ENCODE results near the gene DCC.
"Not testable (repeated sequence)": the region's sequence is repeated elsewhere in the genome, so short reads cannot be mapped to it uniquely, and the experiment has no call there.

DCC gene

GRCh38 chr18:52349498-52349897, 9.5 kb downstream of the DCC start:
- no peak for DNase-seq

- no peak for DNase-seq
These were observed 12.9 kb downstream of the DCC start for GRCh38 chr18:52352920-52353319.

- no peak for DNase-seq
These were observed 13.6 kb downstream of the DCC start for GRCh38 chr18:52353589-52353988.

- DNase-seq, result no peak
These were observed 23.9 kb downstream of the DCC start for GRCh38 chr18:52363861-52364260.

GRCh38 chr18:52366851-52367250, 26.9 kb downstream of the DCC start:
- DNase-seq, result not testable (repeated sequence)

GRCh38 chr18:52367953-52368742, 28.2 kb downstream of the DCC start:
- DNase-seq, result no peak

- DNase-seq, result no peak
These were observed 30.8 kb downstream of the DCC start for GRCh38 chr18:52370841-52371240.

- DNase-seq, result no peak
These were observed 36.1 kb downstream of the DCC start for GRCh38 chr18:52376104-52376503.

GRCh38 chr18:52377094-52377493, 37.1 kb downstream of the DCC start:
- DNase-seq, result no peak

GRCh38 chr18:52386306-52386705, 46.3 kb downstream of the DCC start:
- no peak for DNase-seq

GRCh38 chr18:52387175-52387574, 47.2 kb downstream of the DCC start:
- DNase-seq, result no peak

GRCh38 chr18:52391810-52392559, 52.0 kb downstream of the DCC start:
- DNase-seq, result no peak

GRCh38 chr18:52394602-52395001, 54.6 kb downstream of the DCC start:
- no peak for DNase-seq

GRCh38 chr18:52395146-52395852, 55.3 kb downstream of the DCC start:
- no peak for DNase-seq

- DNase-seq, result no peak
These were observed 61.2 kb downstream of the DCC start for GRCh38 chr18:52401236-52401635.

GRCh38 chr18:52402814-52403213, 62.8 kb downstream of the DCC start:
- no peak for DNase-seq

GRCh38 chr18:52403291-52404021, 63.5 kb downstream of the DCC start:
- DNase-seq, result no peak

GRCh38 chr18:52408800-52409302, 68.9 kb downstream of the DCC start:
- DNase-seq, result no peak

- no peak for DNase-seq
These were observed 69.7 kb downstream of the DCC start for GRCh38 chr18:52409727-52410126.

- DNase-seq, result no peak
These were observed 75.1 kb downstream of the DCC start for GRCh38 chr18:52415131-52415530.

GRCh38 chr18:52422985-52423601, 83.1 kb downstream of the DCC start:
- no peak for DNase-seq

GRCh38 chr18:52426041-52426440, 86.0 kb downstream of the DCC start:
- DNase-seq, result no peak
